ENCODE data around the gene RADIL. TPM values are rescaled to one million over a fixed set of nuclear protein-coding genes. Genes with fewer than 3 reads are reported as not detected.

Gene RADIL
- total RNA-seq, 4 donors from 2014 or later = 4.4 to 11.4 (median 8.8) TPM

DNA sequence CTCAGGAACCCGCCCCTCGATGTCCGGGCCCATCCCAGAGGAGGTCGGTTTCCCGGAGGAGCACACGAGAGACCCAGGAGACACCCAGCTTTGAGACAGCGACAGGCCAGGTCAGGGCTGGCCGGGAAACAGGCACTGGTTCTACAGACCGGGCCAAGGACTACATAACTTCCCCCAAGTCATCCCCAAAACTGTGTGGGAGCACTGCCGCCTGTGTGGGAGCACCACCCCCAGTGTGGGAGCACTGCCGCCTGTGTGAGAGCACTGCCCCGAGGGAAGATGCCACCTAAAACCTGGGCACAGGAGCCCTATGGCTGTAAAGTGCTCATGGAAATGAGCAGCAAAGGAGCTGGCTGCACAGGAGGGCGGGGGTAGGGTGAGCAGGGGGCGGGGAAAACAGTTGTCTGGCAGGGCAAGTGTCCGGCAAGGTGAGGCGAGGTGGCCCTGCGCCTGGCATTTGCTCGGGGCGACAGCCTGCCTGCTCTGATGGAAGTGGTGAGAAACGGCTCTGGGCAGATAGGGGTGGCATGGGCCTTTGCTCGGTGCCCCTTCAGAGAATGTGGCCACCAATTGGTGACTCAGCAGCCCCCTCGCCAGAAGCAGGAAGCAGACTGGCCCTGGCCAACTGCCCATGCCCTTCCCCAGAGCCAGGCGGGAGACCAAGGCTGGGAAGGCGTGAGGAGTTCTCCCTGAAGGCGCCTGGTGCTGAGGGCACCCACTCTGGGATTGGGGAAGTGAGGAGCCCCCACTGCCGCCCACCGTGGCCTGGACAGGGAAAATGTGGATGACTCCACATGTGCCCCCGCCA lies 47.9 kb downstream of the RADIL start:
- no peak for ATAC-seq
- 89 to 100% methylated on average over 1 to 3 of the region's 28 CpGs for WGBS, 2 donors (ENCODE audit: low coverage in 1 of 2)
- H3K27me3 ChIP-seq = no peaks in the 10 kb centered on the region
- peaks cover 0 to 6% (median 0%) of the 10 kb centered on the region in 3 donors for H3K4me1 ChIP-seq
- no peaks in the 10 kb centered on the region for H3K9me3 ChIP-seq
- TF ChIP-seq, protein P1, sequence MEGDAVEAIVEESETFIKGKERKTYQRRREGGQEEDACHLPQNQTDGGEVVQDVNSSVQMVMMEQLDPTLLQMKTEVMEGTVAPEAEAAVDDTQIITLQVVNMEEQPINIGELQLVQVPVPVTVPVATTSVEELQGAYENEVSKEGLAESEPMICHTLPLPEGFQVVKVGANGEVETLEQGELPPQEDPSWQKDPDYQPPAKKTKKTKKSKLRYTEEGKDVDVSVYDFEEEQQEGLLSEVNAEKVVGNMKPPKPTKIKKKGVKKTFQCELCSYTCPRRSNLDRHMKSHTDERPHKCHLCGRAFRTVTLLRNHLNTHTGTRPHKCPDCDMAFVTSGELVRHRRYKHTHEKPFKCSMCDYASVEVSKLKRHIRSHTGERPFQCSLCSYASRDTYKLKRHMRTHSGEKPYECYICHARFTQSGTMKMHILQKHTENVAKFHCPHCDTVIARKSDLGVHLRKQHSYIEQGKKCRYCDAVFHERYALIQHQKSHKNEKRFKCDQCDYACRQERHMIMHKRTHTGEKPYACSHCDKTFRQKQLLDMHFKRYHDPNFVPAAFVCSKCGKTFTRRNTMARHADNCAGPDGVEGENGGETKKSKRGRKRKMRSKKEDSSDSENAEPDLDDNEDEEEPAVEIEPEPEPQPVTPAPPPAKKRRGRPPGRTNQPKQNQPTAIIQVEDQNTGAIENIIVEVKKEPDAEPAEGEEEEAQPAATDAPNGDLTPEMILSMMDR (IDR thresholded peaks at IDR 0.05) = no peak
- no peak for TF ChIP-seq EP300 (IDR thresholded peaks at IDR 0.05)
- no peak for TF ChIP-seq POLR2AphosphoS5 (IDR thresholded peaks at IDR 0.05)
- TF ChIP-seq POLR2A (IDR thresholded peaks at IDR 0.05) = no peak
- H3K27ac ChIP-seq = no peak overlapping the region
- H3K4me3 ChIP-seq = no peak overlapping the region
- H3K36me3 ChIP-seq = peaks cover 0 to 29% of the 10 kb centered on the region in 2 donors

DNA sequence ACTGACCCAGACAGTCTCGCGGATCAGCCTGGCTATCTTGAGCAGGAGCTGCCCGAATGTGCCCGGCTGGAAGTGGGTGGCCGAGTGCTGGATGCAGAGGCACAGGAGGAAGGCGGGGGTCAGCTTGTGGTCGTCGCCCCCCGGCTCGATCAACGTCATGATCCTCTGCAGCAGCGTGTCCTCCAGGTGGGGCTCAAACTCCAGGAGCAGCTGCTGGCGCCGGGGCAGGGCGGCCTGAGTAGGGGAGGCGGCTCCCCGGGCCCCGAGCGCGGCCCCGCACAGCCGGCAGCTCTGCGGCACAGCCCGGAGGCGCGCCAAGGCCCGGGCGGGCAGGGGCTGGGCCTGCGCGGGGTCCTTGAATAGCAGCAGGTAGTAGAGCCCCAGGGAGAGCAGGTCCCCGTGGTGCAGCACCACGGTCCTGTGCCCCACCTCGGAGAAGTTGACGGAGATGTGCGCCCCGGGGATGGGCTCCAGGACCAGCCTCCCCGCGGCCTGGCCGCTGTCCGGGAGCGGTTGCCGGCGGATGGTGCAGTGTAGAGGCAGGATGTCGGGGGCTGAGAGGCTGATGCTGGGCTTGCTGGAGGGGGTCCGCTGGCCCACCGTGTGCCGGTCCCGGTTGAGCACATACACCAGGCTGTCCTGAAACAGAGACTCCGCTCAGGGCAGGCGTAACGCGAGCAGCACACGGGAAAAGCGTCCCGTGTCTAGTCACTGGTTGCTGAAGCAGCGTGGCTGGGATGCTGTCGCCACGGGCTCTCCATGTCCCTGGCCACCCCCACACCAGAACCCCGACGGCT lies 48.7 kb downstream of the RADIL start:
- Histone ChIP-seq H3K9me3 (no peaks in the 10 kb centered on the region), H3K27ac (no peak overlapping the region), H3K4me1 (peaks cover 0 to 6% (median 0%) of the 10 kb centered on the region in 3 donors), H3K36me3 (peaks cover 0 to 29% of the 10 kb centered on the region in 2 donors), H3K4me3 (no peak overlapping the region), H3K27me3 (no peaks in the 10 kb centered on the region)
- TF ChIP-seq POLR2AphosphoS5 (IDR thresholded peaks at IDR 0.05) (no peak), EP300 (IDR thresholded peaks at IDR 0.05) (no peak), POLR2A (IDR thresholded peaks at IDR 0.05) (no peak)
- TF ChIP-seq, protein P1 (IDR thresholded peaks at IDR 0.05) = no peak
- ATAC-seq = no peak
- whole genome bisulfite sequencing, 2 donors (ENCODE audit: low coverage in 1 of 2) = 93% methylated on average over 3 of the region's 60 CpGs; no CpG with 5 or more reads in 1 of the 2 donors

DNA sequence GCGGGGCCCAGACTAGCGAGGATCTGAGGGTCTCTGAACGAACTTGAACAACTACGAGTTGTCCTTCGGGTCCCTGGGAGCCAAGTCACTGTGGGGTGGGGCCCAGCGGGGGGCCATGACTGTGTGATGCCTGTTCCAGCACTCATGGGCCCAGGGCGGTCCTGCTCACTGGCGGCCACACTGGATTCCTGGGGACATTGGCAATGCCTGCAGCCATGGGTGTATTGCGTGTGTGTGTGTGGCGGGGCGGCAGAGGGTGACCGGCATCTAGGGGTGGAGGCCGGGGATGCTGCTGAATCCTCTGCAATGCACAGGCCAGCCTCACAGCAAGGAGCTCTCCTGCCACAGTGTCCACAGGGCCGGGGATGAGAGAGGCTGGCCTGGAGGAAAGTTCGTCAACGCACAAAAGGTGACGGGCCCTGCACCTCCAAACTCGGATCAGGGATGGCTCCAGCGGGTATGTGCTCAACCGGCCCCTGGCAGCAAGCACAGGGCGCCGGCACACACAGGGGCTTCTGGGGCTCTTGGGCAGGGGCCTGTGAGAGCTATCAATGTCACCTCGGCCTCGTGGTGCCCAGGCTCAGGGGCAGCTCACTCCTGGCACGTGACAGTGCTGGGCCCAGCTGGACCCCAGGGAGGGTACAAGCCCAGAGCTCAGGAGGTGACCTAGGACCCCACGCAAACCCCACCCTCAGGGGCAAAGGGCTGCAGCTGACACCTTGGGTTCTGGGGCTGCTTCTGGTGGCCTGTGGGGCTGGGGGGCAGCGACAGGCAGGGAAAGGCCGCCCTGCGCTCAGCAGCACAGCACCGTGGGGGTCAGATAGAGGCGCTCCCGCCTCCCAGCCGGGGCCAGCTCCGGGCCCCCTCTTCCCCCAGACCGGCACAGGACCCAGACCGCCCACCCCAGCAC lies 49.6 kb downstream of the RADIL start:
- Histone ChIP-seq H3K9me3 (no peaks in the 10 kb centered on the region), H3K36me3 (peaks cover 0 to 29% of the 10 kb centered on the region in 2 donors), H3K4me3 (no peak overlapping the region), H3K27me3 (no peaks in the 10 kb centered on the region), H3K27ac (no peak overlapping the region), H3K4me1 (peaks cover 0 to 6% (median 0%) of the 10 kb centered on the region in 3 donors)
- WGBS, 2 donors (ENCODE audit: low coverage in 1 of 2) = 98% methylated on average over 8 of the region's 36 CpGs; no CpG with 5 or more reads in 1 of the 2 donors
- TF ChIP-seq, protein P1 (IDR thresholded peaks at IDR 0.05) = no peak
- TF ChIP-seq POLR2A (IDR thresholded peaks at IDR 0.05) = no peak
- no peak for TF ChIP-seq EP300 (IDR thresholded peaks at IDR 0.05)
- no peak for TF ChIP-seq POLR2AphosphoS5 (IDR thresholded peaks at IDR 0.05)
- ATAC-seq = no peak

DNA sequence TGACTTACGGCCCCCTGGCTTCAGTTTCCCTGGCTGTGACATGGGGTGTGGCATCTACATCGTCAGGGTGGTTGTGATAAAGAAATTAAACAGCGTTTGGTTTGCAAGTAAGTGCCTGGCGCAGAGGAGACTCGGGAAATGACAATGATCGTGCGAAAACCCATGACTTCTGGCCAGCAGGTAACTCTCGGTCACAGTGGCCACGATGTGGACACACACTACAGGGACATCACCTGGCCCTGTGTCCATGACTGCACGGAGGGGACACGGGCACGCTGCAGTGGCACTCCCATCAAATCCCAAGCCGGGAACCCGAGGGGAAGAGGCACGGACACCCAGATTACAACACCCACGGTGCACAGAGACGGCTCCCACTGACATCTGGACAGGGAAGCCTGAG lies 50.3 kb downstream of the RADIL start:
- H3K9me3 ChIP-seq = no peaks in the 10 kb centered on the region
- H3K4me1 ChIP-seq = peaks cover 0 to 6% (median 0%) of the 10 kb centered on the region in 3 donors
- H3K27ac ChIP-seq = no peak overlapping the region
- WGBS, 2 donors (ENCODE audit: low coverage in 1 of 2) = 87 to 89% methylated on average over 6 to 10 of the region's 17 CpGs
- H3K4me3 ChIP-seq = no peak overlapping the region
- H3K36me3 ChIP-seq = peaks cover 0 to 29% of the 10 kb centered on the region in 2 donors
- TF ChIP-seq, protein P1 (IDR thresholded peaks at IDR 0.05) = no peak
- TF ChIP-seq POLR2AphosphoS5 (IDR thresholded peaks at IDR 0.05) (no peak), EP300 (IDR thresholded peaks at IDR 0.05) (no peak), POLR2A (IDR thresholded peaks at IDR 0.05) (no peak)
- no peaks in the 10 kb centered on the region for H3K27me3 ChIP-seq
- no peak for ATAC-seq

Measured in gastroesophageal sphincter (tissue), 4 donors.